ENCODE results near the gene TMEM19.

The TMEM19 gene

DNA sequence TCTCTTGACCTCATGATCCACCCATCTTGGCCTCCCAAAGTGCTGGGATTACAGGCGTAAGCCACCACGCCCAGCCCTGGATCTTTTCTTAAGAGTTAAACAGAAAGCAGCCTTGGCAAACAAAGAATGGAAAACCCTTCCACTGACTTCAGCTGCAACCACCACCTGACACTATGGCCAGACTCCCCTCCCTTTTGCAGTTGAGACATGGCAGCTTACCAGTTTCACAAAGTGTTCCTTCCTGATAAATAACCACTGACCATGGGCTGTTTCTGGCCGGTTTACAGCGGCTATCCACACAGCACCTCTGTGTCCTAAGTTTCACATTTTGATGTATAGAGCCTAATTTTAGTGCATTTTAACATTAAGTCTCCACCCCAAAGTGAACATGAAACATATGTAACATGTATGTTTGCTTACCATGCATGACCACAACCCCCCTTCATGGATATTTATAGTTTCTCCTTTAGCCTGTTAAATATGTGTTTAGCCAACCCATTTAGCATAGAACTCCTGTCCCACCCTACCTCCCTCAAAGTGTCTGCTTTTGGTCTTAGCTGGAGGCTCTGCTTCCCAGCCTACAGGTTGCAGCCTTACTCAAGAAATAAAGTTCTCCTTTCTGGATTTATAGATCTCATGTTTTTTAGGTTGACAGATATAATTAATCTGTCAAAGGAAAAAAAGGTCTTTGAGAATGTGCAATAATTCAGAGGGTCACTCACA is 36.1 kb downstream of the TMEM19 start:
- DNase-seq: no peak

DNA sequence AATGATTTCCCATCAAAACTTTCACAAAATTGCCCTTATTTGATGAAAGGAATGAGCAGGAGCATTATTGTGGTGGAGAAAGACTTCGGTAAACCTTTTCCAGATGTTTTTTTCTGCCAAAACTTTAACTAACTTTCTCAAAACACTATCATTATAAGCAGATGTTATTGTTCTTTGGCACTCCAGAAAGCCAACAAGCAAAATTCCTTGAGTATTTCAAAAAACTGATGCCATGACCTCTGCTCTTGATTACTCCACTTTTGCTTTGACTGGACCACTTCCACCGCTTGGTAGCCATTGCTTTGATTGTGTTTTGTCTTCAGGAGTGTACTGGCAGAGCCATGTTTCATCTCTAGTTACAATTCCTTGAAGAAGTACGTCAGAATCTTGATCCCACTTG is 39.1 kb downstream of the TMEM19 start:
- DNase-seq: no peak

DNA sequence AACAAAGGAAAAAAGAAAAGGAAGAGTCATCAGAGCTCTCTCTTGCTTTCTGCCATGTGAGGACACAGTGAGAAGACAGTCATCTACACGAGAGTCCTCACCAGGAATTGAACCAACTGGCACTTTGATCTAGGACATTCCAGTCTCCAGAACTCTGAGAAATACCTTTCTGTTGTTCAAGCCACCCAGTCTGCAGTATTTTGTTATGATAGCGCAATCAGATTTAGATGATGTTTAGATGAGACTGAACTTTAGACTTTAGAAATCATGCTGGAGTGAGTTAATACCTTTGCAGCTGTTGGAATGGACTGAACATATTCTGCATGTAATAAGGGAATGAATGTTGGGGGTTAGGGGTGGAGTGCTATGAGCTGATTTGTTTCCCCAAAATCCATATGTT is 40.7 kb downstream of the TMEM19 start:
- DNase-seq: no peak

DNA sequence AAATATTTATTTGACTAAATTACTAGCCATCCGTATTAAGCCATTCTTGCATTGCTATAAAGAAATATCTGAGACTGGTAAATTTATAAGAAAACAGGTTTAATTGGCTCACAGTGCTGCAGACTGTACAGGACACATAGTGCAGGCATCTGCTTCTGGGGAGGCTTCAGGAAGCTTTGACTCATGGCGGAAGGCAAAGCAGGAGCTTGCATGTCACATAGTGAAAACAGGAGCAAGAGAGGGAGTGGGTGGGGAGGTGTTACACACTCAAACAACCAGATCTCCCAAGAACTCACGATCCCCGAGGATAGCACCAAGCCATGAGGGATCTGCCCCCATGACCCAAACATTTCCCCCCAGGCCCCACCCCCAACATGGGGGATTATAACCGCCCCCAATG is 42.1 kb downstream of the TMEM19 start:
- no peak for DNase-seq

DNA sequence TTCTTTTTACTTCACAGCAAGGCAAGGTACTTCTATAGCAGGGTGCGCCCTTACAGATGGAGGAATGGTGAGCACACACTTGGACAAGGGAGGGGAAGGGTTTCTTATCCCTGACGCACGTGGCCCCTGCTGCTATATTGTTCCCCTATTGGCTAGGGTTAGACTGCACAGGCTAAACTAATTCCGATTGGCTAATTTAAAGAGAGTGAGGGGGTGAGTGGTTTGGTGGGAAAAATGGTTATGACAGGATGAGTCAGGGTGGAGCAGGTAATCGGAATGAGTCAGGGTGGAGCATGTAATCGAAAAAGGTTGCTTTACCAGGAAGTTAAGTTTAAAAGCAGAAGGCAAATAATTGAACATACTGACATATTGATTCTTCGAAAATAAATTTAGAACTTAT is 45.1 kb downstream of the TMEM19 start:
- no peak for DNase-seq

DNA sequence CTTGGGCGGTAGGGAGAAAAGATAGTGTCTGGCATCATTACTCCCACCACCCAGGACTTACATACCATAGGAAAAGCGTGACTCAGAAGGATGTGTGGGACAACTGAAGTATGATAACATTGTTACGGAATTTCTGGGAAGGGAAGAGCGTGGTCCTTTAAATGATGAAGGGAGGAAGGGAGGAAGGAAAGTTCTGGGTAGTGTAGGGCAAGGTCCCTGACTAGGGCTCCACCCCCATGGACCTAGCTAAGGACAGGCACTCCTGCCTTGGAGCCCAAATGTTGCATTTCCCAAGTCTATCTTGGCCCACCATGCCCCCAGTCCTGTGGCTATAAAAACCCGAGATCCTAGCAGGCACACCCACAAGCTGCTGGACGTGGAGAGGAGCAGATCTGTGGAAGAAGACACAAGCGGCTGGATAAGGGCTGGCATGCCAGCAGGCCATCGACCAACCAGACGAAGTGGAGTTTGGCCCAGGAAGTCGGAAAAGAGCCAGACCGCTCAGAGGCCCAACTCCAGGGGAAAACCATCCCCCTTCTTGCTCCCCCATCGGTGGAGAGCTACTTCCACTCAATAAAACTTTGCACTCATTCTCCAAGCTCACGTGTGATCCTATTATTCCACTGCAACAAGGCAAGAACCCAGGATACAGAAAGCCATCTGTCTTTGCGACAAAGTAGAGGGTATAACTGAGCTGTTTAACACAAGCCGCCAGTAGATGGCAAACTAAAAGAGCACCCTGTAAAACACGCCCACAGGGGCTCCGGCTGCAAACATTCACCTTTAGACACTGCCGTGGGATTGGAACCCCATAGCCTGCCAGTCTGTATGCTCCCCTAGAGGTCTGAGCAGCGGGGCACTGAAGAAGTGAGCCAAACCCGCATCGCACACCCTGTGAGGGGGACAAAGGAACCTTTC is 45.8 kb downstream of the TMEM19 start:
- peak; percentile 9 for DNase-seq

DNA sequence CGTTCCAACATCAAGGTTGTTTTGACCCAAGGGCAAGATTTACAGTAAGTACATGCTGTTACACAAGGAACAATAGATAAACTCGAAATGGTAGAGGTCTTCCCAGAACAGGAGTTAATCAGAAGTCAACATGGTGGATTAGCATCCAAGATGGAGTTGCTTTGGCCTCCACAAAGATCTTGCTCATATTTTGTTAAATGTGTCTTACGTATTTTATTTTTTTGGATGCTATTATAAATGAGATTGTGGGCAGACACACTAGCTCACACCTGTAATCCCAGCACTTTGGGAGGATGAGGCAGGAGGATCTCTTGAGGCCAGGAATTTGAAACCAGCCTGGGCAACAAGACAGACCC is 46.5 kb downstream of the TMEM19 start:
- DNase-seq: no peak

DNA sequence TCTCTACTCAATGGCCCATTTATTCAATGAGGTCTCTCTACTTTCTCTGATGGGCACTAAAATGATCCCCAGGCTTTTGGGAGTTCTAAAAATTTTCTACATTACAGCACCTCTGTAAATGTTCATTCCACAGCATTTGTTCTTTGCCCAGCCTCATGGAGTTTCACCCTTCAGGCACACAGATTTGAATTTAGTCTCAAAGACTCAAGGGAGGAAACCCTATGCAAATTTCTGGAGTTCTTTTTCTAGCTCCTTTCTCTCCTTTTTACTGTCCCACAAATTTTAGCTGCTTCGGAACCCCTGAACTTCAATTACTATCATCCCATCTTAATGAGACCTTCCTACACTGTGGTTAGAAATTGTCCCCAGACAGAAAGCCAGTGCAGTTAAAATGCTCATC is 51.3 kb downstream of the TMEM19 start:
- no peak for DNase-seq

DNA sequence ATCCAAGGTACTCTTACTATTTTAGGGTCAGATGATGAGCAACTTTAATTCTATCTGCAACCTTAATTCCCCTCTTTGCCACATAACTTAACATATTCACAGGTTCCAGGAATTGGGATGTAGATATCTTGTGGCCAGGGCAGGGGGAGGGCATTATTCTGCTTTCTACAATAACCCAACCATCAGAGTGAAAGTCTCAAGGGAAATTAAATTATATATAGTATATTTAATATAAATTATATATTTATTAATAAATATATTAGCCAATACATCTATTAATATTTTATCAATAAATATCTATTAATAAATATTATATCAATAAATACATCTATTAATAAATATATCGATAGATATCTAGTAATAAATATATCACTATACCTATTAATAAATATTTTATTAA is 57.1 kb downstream of the TMEM19 start:
- no peak for DNase-seq

DNA sequence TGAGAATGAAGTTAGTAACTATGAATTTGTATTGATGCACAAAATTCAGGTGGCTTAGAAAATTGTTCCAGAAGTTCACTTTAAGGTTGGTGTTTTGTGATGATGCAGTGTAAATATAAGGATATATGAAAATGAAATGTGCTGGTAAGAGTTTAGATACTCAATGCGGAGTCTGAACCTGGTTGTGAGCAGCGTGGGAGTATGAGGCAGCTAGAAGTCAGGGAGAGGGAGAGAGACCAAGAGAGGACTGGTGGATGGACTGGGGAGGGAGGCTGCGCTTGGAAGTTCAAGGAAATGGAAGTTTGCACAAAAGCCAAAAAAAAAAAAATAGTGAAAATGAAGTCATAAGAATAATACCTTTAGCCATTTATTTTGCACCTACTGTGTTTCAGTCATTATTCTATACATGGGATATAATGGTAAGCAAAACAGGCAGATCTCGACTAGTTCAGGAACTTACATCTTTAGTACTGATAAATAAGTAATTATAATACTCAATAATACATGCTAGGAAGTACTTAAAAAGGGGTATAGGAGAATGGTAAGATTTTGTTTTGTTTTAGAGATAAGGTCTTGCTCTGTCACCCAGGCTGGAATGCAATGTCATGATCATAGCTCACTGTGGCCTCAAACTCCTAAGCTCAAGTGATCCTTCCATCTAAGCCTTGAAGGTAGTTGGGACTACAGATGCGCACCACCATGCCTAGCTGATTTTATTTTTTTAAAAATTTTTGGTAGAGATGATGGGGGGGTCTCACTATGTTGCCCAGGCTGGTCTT is 58.8 kb downstream of the TMEM19 start:
- DNase-seq: no peak

DNA sequence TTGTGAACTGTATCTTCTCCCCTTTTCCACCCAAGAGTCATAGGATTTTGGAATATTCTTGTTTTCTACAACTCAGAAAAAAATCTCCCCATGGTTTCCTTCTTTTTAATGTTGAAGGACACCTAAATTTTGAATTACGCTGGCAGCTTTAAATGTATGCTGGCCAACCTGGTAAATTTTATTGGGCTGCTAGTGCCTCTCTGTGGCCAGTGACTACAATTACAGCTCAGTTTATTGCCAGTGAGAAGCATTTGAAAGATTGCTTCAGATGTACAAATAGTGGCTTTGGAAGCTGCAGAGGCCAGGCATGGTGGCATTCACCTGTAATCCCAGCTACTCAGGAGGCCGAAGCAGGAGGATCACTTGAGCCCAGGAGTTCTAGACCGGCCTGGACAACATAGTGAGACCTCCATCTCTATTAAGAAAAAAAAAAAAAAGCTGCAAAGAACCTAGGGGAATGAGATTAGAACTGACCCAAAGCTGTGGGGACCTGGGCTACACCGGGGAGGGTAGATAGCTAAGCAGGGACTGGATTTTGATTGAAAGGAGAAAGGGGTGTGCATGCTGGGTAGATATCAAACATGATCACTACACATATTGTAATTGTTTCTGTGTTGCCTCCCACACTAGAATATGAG is 61.2 kb downstream of the TMEM19 start:
- no peak for DNase-seq

DNA sequence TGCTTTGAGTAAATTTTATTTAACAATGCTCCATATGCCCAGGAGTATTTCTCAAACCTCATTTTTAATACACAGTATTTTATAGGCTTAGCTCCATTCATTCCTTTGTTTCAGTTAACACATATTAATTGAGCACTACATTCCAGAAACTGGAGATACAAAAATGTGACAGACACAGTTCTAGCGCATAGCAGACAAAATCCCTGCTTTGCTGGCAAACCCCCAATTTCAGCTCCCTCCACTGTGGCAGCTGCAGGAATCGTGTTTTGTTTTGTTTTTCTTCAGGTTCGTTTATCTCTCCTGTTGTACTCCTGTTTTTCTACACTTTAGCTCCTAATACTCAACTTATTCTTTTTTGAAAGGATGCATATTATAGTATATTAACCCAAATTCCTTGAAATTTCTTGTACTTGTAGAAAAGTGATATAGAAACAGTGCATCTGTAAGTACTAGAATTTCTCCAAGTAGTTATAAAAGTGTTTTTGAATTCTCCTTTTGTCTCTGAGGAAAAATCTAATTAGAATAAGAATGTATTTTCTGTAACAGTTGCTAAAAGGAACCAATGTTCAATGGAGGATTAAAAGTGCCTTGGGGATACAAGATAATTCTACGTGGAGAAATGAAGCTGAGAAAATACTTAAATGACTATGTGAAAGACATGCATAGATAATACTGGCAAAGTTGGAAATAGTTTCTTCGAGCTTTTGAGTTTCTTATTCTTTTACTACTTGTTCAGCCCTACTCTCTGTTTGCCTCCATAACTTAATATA is 62.4 kb downstream of the TMEM19 start:
- DNase-seq: no peak

DNA sequence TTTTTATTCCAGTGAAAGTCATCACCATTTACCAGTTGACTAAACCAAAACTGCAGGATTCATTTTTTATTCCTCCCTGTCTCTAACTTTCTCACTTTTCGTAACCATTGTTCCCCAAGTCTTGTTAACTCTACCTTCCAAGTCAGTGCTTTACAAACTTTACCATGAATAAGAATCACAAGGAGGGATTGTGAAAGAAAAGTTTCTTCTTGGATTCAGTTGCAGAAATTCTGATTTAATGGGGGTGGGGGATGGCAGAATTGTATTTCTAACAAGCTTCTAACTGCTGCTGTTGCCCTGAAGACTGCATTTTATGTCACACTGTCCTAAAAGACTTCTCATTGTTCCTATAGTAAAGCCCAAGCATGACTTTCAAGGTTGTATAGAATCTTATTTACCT is 63.8 kb downstream of the TMEM19 start:
- no peak for DNase-seq

DNA sequence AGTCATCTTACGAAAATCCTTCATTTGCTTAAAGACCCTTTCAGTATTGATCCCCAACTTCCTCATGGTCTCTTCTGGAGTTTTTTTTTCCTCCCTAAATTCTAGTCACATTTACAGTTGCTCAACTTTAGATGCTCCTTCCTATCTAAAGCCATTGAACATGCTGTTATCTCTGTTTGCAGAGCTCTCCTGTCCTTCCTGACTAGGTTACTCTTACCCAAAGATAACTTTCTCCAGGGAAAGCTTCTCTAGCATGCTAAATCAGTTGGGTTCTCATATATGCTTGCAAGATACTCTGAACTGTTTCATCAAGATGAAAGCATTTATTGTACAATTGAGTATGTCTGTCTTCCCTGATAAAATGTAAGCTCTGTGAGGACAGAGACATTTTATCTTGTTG is 67.0 kb downstream of the TMEM19 start:
- DNase-seq: no peak

Measured in NCI-H524 treated with DMSO at 0.1 percent for 48 hours (cell line).